Activated CD4-positive, CD25-positive, alpha-beta regulatory T cell treated with anti-CD3 and anti-CD28 coated beads, Interleukin-2, amount 50 U/mL, for 72 hours (primary cell): ENCODE measurements around the gene TLR1.
"Not testable (repeated sequence)": the region's sequence is repeated elsewhere in the genome, so short reads cannot be mapped to it uniquely, and the experiment has no call there.

ENCODE experiments used
- DNase-seq: peaks from one replicate; pipeline ENCODE4 v3.0.0; 2021

Gene TLR1

GRCh38 chr4:38806251-38806650, 1.7 kb upstream of the TLR1 start:
- not testable (repeated sequence) for DNase-seq

DNA sequence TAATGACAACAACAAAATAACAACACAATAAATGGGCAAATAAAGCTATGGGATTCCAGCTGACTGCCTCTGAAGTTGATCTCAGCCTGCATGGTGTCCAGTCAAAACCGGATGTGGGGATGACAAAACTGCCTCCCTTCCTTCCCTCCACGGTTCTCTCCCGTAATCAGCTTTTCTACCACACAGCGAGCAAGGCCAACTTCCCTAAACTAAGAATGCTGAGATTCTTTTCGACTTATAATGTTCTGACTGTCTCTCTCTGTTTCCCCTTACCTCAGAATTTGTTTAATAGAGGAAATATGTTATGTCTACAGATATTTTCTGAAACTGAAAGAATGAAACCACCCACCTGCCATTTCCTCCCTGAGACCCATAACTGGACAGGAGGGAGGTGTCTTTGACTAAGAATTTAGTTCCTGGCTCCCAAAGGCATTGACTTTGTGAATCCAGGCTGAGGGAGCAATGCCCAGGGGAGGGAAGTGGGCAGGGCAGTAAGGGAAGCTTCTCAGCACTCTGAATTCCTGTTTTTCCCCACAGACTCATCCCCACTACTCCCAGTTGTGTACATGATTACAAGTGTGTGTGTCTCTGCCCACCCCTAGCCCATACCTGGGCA, 1.0 kb upstream of the TLR1 start:
- DNase-seq = no peak

DNA sequence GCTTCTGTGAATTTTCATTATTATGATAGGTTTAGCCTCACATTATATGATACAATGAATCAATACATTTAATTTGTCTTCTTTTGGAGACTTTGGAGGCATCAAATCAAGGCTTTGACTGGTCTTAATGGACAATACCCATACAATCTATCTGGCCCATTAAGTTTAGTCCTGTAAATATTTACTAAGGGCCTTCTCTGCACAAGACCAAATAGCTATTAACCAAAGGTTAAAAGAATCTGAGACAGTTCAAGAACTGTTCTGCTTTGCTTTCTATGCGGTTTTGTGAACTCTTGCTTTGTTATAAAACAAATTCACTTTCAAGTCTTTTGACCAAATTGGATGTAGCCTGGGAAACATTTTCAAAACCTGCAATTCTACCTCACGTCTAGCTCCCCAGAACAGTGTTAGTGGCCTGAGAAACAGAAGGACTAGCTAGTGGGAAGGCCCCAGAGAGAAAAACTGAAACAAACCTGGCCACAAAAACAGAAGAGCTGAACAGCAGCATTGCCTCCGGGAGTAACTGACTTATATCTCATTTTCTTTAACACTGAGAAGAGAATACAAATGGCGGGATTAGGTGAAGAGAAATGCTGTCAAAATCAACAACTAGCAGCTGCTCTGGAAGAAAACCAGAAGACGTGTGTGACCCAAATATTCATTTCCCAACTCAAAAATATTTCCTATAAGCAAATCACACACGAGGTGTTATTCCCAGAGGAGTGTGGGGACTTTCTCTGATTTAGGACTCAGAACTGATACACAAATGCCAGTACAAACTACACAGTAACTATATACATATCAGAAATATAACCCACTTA, 548 bp downstream of the TLR1 start:
- DNase-seq = no peak

- no peak for DNase-seq
Observed at GRCh38 chr4:38802561-38803355, 1.8 kb downstream of the TLR1 start.

GRCh38 chr4:38800961-38801450, 3.6 kb downstream of the TLR1 start:
- DNase-seq = no peak

DNA sequence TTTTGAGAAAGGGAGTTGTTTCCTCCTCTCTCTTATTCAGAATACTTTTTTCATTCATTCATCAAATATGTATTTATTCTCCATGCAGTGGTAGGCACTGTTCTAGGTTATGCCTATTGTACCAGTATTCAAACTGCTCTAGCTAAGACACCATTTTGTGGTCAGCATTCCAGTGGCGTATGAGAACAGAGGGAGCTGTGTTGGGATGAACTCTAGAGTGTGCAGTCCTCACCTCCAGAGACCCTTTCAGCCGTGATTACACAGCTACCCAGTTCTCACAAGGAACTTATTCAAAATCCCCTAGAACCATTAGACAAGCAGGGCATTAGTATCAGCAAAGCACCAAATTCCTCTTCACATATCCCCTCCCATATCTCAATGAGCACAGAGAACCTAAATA, 4.2 kb downstream of the TLR1 start:
- DNase-seq = no peak

DNA sequence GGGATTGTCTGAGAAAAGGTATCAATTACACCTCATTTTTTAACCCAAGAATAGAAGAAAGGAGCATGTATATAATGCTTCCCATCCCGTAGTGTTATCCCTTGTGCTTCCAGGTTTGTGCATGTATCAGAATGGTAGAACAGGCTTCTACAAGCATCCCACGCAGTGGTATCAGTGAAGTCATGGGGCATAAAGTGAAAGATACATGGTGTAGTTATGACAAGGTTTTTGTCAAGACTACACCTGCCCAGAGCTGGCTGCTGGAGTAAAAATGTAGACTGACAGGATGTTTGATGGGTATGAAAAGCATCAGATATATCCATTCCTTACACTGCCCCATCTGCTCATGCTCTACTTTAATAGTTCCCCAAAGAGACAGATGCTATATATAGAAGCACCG, 9.5 kb downstream of the TLR1 start:
- DNase-seq = no peak

- DNase-seq = no peak
Observed at GRCh38 chr4:38794051-38794450, 10.5 kb downstream of the TLR1 start.

DNA sequence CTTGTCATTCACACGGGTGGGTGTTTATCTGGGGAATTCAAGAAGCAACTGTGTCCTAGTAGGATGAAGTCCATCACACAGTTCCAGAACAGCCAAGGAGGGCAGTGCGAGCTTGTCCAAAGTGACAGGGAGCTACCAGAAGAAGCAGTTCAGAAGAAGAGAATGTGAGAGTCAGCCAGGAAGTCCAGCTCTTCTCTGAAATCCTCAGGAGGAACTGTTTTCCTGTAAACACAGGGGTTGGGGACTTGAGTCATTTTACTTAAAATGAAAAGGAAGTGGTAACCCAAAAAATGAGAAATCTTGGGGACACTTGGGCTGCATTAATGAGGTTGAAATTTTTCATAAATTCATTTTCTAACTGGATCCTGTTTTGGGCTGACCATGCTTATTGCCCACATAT, 13.6 kb downstream of the TLR1 start:
- no peak for DNase-seq

GRCh38 chr4:38788317-38788716, 16.3 kb downstream of the TLR1 start:
- DNase-seq = no peak

GRCh38 chr4:38787693-38788092, 16.9 kb downstream of the TLR1 start:
- DNase-seq = no peak

DNA sequence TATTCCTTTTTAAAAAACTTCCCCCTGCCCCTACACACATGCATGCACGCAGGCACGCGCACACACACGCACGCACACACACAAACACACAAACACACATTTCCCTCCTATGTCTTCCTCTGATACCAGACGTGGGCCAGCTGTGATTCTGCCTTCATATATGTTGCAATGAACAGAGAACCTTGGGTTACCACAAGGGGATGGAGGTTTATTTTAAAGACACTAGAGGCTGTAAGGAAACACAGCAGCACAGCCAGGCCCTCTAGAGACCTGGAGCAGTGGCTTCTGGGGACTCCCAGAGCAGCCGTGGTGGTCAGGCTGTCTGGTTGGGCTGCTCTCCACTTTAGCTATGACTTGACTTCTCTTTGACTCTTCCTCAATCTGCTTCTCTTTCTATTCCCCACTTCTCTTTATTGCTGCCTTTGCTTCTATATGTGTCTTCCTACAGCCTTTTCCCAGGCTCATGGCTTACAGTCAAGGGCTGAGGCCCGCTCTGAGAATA, 18.6 kb downstream of the TLR1 start:
- no peak for DNase-seq

- no peak for DNase-seq
Observed at GRCh38 chr4:38785041-38785790, 19.4 kb downstream of the TLR1 start.

DNA sequence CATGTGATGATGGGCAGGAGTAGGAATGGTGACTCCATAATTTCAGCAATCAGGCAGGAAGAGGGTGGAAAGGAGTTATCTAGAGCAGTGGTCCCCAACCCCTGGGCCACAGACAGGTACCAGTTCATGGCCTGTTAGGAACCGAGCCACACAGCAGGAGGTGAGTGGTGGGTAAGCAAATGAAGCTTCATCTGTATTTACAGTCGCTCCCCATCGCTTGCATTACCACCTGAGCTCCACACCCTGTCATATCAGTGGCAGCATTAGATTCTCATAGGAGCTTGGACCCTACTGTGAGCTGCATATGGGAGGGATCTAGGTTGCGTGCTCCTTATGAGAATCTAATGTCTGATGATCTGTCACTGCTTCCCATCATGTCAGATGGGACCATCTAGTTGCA, 20.4 kb downstream of the TLR1 start:
- DNase-seq = no peak

DNA sequence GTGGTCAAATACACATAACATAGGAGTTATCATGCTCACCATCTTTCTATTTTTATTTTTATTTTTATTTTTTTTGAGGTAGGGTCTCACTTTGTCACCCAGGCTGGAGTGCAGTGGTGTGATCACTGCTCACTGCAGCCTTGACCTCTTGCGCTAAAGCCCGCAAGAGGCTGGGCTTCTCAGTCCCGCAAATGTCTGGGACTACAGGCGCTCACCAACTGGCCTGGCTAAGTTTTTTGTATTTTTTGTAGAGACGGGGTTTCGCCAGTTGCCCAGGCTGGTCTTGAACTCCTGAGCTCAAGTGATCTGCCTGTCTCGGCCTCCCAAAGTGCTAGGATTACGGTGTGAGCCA, 21.5 kb downstream of the TLR1 start:
- no peak for DNase-seq

DNA sequence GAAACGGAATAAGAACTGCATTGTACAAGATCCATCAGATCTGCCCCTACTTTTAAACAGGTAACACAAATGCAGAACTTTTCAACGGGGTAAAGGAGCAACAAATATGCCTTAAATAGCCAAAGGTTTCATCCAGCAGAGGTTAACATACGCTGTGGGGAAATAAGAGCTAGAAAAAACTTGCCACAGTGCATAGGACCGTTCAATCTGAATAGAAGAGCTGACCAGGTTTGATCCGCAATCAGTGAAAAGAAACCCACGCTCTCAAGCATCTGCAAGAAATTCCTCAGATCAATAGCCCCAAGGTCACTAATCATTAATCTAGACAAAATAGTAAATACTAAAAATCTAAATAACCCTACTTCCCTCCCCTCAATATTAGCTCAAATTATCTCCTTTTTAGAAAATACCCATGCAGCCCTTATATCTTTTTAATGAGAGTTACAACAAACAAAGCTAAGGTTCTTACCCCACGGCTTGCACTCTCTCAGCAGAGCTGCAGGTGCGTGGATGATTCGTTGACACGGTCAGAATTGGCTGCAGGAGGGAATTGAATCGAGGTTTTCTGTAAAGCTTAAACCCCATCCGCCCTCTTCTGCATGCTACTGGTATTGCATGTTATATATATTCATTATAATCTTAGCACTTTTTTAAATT, 22.0 kb downstream of the TLR1 start, which contains the start of gene TLR10:
Gene TLR10, minus strand, starts transcription at position 539 of the 657 bp plus-strand sequence. CDS start 7,400 bp downstream, outside the sequence.
- DNase-seq = no peak

GRCh38 chr4:38781854-38782261, 22.7 kb downstream of the TLR1 start:
- no peak for DNase-seq

DNA sequence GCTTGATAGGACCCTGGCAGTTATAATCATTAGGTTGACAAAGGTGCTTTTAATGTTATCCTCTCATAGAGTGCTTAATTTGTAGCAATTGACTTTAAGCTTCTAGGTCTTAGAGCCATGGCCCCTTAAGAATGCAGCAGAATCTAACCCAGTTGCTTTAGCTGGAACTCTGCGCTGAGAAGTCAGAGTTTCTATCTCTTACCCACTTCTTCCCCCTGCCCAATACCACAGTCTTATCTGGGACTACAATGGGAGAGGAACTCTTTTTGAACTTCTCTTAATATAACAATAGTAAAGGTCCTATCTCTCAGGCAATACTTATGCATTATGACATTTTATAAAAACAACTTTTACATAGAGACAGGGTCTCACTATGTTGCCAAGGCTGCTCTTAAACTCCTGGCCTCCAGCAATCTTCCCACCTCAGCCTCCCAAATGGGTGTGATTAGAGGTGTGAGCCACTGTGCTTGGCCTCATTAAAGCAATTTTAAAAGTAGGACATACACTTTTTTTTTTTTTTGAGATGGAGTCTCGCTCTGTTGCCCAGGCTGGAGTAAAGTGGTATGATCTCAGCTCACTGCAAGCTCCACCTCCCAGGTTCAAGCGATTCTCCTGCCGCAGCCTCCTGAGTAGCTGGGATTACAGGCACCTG, 23.6 kb downstream of the TLR1 start:
- no peak for DNase-seq

DNA sequence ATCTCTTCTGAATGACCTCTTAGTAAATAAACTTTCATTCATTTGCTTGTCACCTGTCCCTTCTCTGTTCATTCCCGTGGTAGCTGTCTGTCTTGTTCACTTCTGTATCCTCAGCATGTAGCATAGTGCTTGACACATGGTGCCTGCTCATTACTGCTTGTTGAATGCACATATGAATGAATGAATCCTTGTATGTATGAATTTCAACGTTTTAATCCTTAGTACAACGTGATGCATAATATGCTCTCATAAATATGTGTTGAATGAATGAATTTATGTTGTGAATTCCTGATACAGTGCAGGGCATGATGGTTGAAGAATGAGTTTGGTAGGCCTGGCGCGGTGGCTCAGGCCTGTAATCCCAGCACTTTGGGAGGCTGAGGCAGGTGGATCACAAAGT, 24.8 kb downstream of the TLR1 start:
- no peak for DNase-seq

- not testable (repeated sequence) for DNase-seq
Observed at GRCh38 chr4:38777925-38778324, 26.7 kb downstream of the TLR1 start.

- DNase-seq = no peak
Observed at GRCh38 chr4:38775326-38775725, 29.3 kb downstream of the TLR1 start.
